Body of pancreas (tissue), 4 donors: Measurements from ENCODE around the gene COL18A1.

Experiments
- CTCF ChIP-seq, 7 experiments: fragments of 450-650 bp in 4 of 7; fragments of 200-600 bp in 3 of 7; sonication (generic) in 3 of 7; IDR thresholded peaks; one replicate each; pipeline ENCODE4 v1.5.1; 2016 to 2019; ENCODE audit warnings: antibody characterized with exemption in 7 of 7
- POLR2A ChIP-seq, 3 donors: fragments of 450-650 bp; IDR thresholded peaks; one replicate each; pipeline ENCODE4 v1.6.1; 2016; ENCODE audit warnings: antibody characterized with exemption in 3 of 3, mild to moderate bottlenecking in 2 of 3

- TF ChIP-seq CTCF (IDR thresholded peaks at IDR 0.05) = no peak
- TF ChIP-seq POLR2A (IDR thresholded peaks at IDR 0.05) = no peak
These were observed 13.5 kb downstream of the COL18A1 start for GRCh38 chr21:45418301-45419071.
